PC-3 (cell line): ENCODE results near the gene RUBCN. TPM values are rescaled to one million over a fixed set of nuclear protein-coding genes. Genes with fewer than 3 reads are reported as not detected.

Experiments used
- ATAC-seq: fragments of 200-7000 bp; cut with Tn5 transposase; 2 replicates; pipeline ENCODE4 v1.9.1; 2020; ENCODE audit warnings: mild to moderate bottlenecking, moderate library complexity
- BruUV-seq: library from RNA; stranded (reverse); fragments of 400-500 nt; replicated peaks from 2 replicates; lab custom pipeline; 2021; lab: Mats Ljungman, UMichigan
- CTCF ChIA-PET: fragments of 300-600 bp; sonication (Branson Sonifier 250); formaldehyde crosslinking; loops from one replicate; lab custom pipeline; 2022; ENCODE audit warnings: antibody characterized with exemption; lab: Charles Lee
- POLR2A ChIA-PET: fragments of 300-600 bp; sonication (Branson Sonifier 250); formaldehyde crosslinking; loops from one replicate; lab custom pipeline; 2022; ENCODE audit warnings: antibody characterized with exemption; ENCODE audit not compliant: unreplicated experiment; lab: Charles Lee
- DNase-seq: peaks from one replicate; pipeline ENCODE4 v3.0.0-alpha.2; 2015
- H2AFZ ChIP-seq: fragments of 300-600 bp; sonication (generic); 2 replicates; pipeline ENCODE4 v1.6.0; 2016; ENCODE audit warnings: antibody characterized with exemption, low read length
- H3F3A ChIP-seq: fragments of 300-600 bp; sonication (generic); one replicate; pipeline ENCODE4 v1.6.0; 2017; ENCODE audit warnings: antibody characterized with exemption, low read length, control low read depth, mild to moderate bottlenecking; ENCODE audit not compliant: unreplicated experiment
- H3K27ac ChIP-seq: fragments of 300-600 bp; sonication (generic); 2 replicates; pipeline ENCODE4 v1.5.1; 2016; ENCODE audit warnings: mild to moderate bottlenecking, low read length
- H3K27me3 ChIP-seq: fragments of 300-600 bp; sonication (generic); 2 replicates; pipeline ENCODE4 v1.6.1; 2016; ENCODE audit warnings: low read length, mixed read lengths
- H3K36me3 ChIP-seq: fragments of 300-600 bp; sonication (generic); 2 replicates; pipeline ENCODE4 v1.6.1; 2016; ENCODE audit warnings: low read depth, mixed run types, low read length, mixed read lengths
- H3K4me1 ChIP-seq: fragments of 300-600 bp; sonication (generic); 2 replicates; pipeline ENCODE4 v1.5.1; 2016; ENCODE audit warnings: low read length; ENCODE audit not compliant: insufficient read depth
- H3K4me2 ChIP-seq: fragments of 300-600 bp; sonication (generic); 2 replicates; pipeline ENCODE4 v1.6.0; 2016; ENCODE audit warnings: low read length
- H3K4me3 ChIP-seq: fragments of 300-600 bp; sonication (generic); 2 replicates; pipeline ENCODE4 v1.5.1; 2016; ENCODE audit warnings: mild to moderate bottlenecking, low read length, mixed read lengths
- H3K79me2 ChIP-seq: fragments of 300-600 bp; sonication (generic); 2 replicates; pipeline ENCODE4 v1.6.1; 2017; ENCODE audit warnings: low read length, mixed read lengths
- H3K9ac ChIP-seq: fragments of 300-600 bp; sonication (generic); 2 replicates; pipeline ENCODE4 v1.6.0; 2016; ENCODE audit warnings: mild to moderate bottlenecking, low read length
- H3K9me2 ChIP-seq: fragments of 300-600 bp; sonication (generic); replicated peaks from 2 replicates; pipeline ENCODE4 v1.6.1; 2016; ENCODE audit warnings: mixed run types, low read length, mixed read lengths
- H3K9me3 ChIP-seq: fragments of 300-600 bp; sonication (generic); 2 replicates; pipeline ENCODE4 v1.6.1; 2016; ENCODE audit warnings: low read length, mixed read lengths
- H4K20me1 ChIP-seq: fragments of 300-600 bp; sonication (generic); 2 replicates; pipeline ENCODE4 v1.6.1; 2016; ENCODE audit warnings: low read length, mixed read lengths
- EZH2 ChIP-seq: fragments of 300-600 bp; sonication (generic); IDR thresholded peaks from one replicate; pipeline ENCODE4 v1.6.1; 2017; ENCODE audit warnings: antibody characterized with exemption, mild to moderate bottlenecking, low read length; ENCODE audit not compliant: unreplicated experiment
- EZH2phosphoT487 ChIP-seq: fragments of 300-600 bp; sonication (generic); IDR thresholded peaks from 2 replicates; pipeline ENCODE4 v1.6.1; 2018; ENCODE audit warnings: mild to moderate bottlenecking, antibody characterized with exemption, low read length, borderline replicate concordance
- intact Hi-C: fragments of 100-400 bp; cut with micrococcal nuclease; formaldehyde crosslinking; loops from 2 replicates; pipeline ENCODE4 v1.9.0; 2023
- total RNA-seq: library from RNA; depleted of rRNA; stranded (reverse); fragments of >200 nt; gene quantifications from 2 replicates; pipeline ENCODE4 v1.2.3, GENCODE V29; 2014
- TF ChIP-seq, protein P1 (sequence below): fragments of 300-600 bp; sonication (generic); conservative IDR thresholded peaks from 2 replicates; pipeline ENCODE4 v1.5.1; 2017; ENCODE audit warnings: antibody characterized with exemption, low read depth, mild to moderate bottlenecking, low read length

The RUBCN gene
- total RNA-seq, 1 experiment from 2014 or later: 24.5 TPM

DNA sequence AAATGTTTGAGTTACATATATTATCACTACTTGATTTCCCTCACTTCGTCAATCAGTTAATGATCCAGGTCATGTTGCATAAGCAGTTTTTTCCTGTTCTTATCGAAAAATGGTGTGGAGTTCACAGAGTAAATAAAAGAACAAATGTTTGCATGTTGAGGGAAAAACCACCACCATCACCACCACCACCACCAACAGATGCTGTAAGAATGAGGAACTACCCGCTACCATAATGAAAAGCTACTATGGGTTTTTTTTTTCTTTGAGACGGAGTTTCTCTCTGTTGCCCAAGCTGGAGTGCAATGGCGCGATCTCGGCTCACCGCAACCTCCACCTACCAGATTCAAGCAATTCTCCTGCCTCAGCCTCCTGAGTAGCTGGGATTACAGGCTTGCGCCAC, 27.6 kb downstream of the RUBCN start:
- H3K79me2 ChIP-seq: peaks cover 15% of the 10 kb centered on the region; the same call in 1 of the 2 replicates
- ChIA-PET POLR2A (no interaction called here), CTCF (no interaction called here)
- no peak overlapping the region for H3K4me2 ChIP-seq
- no peaks in the 10 kb centered on the region for H3K9me2 ChIP-seq
- no peaks in the 10 kb centered on the region for H4K20me1 ChIP-seq
- H3K4me3 ChIP-seq: no peak overlapping the region
- no TSS peak for BruUV-seq
- H3K36me3 ChIP-seq: no peaks in the 10 kb centered on the region
- peaks cover 4% of the 10 kb centered on the region for H3F3A ChIP-seq
- TF ChIP-seq, protein P1, sequence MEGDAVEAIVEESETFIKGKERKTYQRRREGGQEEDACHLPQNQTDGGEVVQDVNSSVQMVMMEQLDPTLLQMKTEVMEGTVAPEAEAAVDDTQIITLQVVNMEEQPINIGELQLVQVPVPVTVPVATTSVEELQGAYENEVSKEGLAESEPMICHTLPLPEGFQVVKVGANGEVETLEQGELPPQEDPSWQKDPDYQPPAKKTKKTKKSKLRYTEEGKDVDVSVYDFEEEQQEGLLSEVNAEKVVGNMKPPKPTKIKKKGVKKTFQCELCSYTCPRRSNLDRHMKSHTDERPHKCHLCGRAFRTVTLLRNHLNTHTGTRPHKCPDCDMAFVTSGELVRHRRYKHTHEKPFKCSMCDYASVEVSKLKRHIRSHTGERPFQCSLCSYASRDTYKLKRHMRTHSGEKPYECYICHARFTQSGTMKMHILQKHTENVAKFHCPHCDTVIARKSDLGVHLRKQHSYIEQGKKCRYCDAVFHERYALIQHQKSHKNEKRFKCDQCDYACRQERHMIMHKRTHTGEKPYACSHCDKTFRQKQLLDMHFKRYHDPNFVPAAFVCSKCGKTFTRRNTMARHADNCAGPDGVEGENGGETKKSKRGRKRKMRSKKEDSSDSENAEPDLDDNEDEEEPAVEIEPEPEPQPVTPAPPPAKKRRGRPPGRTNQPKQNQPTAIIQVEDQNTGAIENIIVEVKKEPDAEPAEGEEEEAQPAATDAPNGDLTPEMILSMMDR: no peak
- TF ChIP-seq EZH2 (no peak), EZH2phosphoT487 (no peak)
- no peak overlapping the region for H2AFZ ChIP-seq
- DNase-seq: no peak
- no peak overlapping the region for H3K27ac ChIP-seq
- no peaks in the 10 kb centered on the region for H3K27me3 ChIP-seq
- intact Hi-C loops: no loop called here
- ATAC-seq: no peak
- peaks cover 19% of the 10 kb centered on the region for H3K4me1 ChIP-seq
- H3K9me3 ChIP-seq: no peaks in the 10 kb centered on the region
- H3K9ac ChIP-seq: no peak overlapping the region

DNA sequence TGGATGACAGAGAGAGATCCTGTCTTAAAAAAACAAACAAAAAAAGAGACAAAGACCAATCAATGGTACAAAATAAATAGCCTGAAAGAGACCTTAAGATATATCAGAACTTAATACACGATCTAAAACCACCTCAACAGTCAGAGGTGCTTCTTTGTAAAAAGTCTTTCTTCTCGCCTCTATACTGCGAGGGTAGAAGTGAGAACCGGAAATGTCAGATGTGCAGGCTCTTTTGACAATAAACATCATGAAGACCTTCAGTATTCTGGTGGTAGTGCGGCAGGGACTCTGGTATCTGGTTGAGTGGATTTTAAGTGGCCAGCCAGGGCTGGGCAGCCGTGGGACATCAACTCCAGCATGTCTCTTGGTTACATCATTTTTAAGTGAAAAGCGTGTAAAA, 30.0 kb downstream of the RUBCN start:
- Histone ChIP-seq H3K27ac (no peak overlapping the region), H3K79me2 (peaks cover 12% of the 10 kb centered on the region; the same call in 1 of the 2 replicates), H3K36me3 (peaks cover 8% of the 10 kb centered on the region; the same call in 1 of the 2 replicates), H4K20me1 (no peaks in the 10 kb centered on the region), H3K4me3 (no peak overlapping the region), H3K9ac (no peak overlapping the region), H3K27me3 (no peaks in the 10 kb centered on the region), H2AFZ (no peak overlapping the region), H3F3A (no peaks in the 10 kb centered on the region), H3K4me2 (no peak overlapping the region), H3K9me3 (no peaks in the 10 kb centered on the region), H3K4me1 (peaks cover 2% of the 10 kb centered on the region), H3K9me2 (no peaks in the 10 kb centered on the region)
- ChIA-PET POLR2A (no interaction called here), CTCF (no interaction called here)
- TF ChIP-seq EZH2: no peak
- TF ChIP-seq, protein P1: no peak
- no peak for TF ChIP-seq EZH2phosphoT487
- no TSS peak for BruUV-seq
- ATAC-seq (no peak), DNase-seq (no peak)
- intact Hi-C loops: no loop called here

DNA sequence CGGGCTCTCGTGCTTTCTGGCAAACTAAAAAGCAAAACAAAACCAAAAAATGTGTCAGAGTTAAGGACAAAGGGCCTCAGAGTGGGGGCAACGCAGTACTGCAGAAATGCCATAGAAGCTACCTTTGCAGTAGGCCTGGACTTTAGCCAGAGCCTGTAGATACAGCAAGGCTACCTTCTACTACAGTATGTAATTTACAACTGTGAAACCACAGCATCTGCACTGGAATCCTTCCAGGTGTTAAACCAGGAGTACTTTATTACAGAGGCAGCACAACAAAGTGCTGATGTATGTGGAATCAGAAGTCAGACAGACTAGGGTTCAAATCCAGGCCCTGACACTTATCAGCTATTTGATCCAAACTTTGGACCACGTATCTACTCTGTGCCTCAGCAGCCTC, 34.9 kb downstream of the RUBCN start:
- ChIA-PET POLR2A (no interaction called here), CTCF (no interaction called here)
- no peak overlapping the region for H3K9ac ChIP-seq
- BruUV-seq: no TSS peak
- intact Hi-C loops: no loop called here
- H3F3A ChIP-seq: no peaks in the 10 kb centered on the region
- H3K4me3 ChIP-seq: no peak overlapping the region
- H4K20me1 ChIP-seq: no peaks in the 10 kb centered on the region
- H3K79me2 ChIP-seq: no peaks in the 10 kb centered on the region
- no peaks in the 10 kb centered on the region for H3K4me1 ChIP-seq
- no peaks in the 10 kb centered on the region for H3K27me3 ChIP-seq
- no peaks in the 10 kb centered on the region for H3K9me2 ChIP-seq
- ATAC-seq (no peak), DNase-seq (no peak)
- H3K9me3 ChIP-seq: no peaks in the 10 kb centered on the region
- peaks cover 27% of the 10 kb centered on the region; the same call in 1 of the 2 replicates for H3K36me3 ChIP-seq
- H3K4me2 ChIP-seq: no peak overlapping the region
- no peak for TF ChIP-seq EZH2phosphoT487
- TF ChIP-seq EZH2: no peak
- TF ChIP-seq, protein P1: no peak
- no peak overlapping the region for H2AFZ ChIP-seq
- H3K27ac ChIP-seq: no peak overlapping the region
